K562 (cell line): ENCODE measurements around the gene NR0B2. TPM values are rescaled to one million over a fixed set of nuclear protein-coding genes. Genes with fewer than 3 reads are reported as not detected.
A peak's percentile ranks its signal among the peaks of the same experiment; 100 is the strongest.

Source experiments
- CHD4 ChIP-seq: fragments of 200-600 bp; sonication (generic); IDR thresholded peaks from 3 replicates; pipeline ENCODE4 v1.6.1; 2012; ENCODE audit warnings: low read depth, mild to moderate bottlenecking, mixed read lengths, low read length, inconsistent platforms; ENCODE audit not compliant: insufficient read depth, insufficient replicate concordance, poor library complexity, severe bottlenecking
- GTF2B ChIP-seq: IDR thresholded peaks from 2 replicates; pipeline ENCODE4 v1.6.1; 2011; ENCODE audit not compliant: insufficient read length; ENCODE audit errors: extremely low read depth
- JUND ChIP-seq, 2 experiments: IDR thresholded peaks; 2 replicates in 1 of 2; 3 replicates in 1 of 2; pipeline ENCODE4 v1.6.1; 2011; ENCODE audit warnings: borderline replicate concordance in 2 of 2, low read depth in 2 of 2, low read length in 2 of 2, improper control_type of control experiment in 1 of 2, missing biosample characterization in 1 of 2, missing genetic modification characterization in 1 of 2, missing genetic modification reagents in 1 of 2
- MAZ ChIP-seq, 2 experiments: fragments of 450-650 bp in 1 of 2; sonication (generic) in 1 of 2; formaldehyde crosslinking; IDR thresholded peaks in 1 of 2; conservative IDR thresholded peaks in 1 of 2; 2 replicates each; pipeline versions ENCODE4 v1.4.0 to v1.5.0; 2020; ENCODE audit warnings: mild to moderate bottlenecking in 1 of 2, missing genetic modification reagents in 1 of 2
- PHB ChIP-seq: fragments of 250-450 bp; sonication (Bioruptor Pico); IDR thresholded peaks from 2 replicates; pipeline ENCODE4 v1.5.0; 2021
- POLR2AphosphoS2 ChIP-seq: IDR thresholded peaks from 2 replicates; pipeline ENCODE4 v1.6.1; 2012; ENCODE audit warnings: low read length, improper control_type of control experiment
- PRDM10 ChIP-seq: fragments of 450-650 bp; IDR thresholded peaks from 2 replicates; pipeline ENCODE4 v1.6.1; 2018; ENCODE audit not compliant: partially characterized antibody
- PRMT5 ChIP-seq: sonication (generic); formaldehyde crosslinking; IDR thresholded peaks from 2 replicates; pipeline ENCODE4 v1.5.0; 2020; ENCODE audit warnings: missing genetic modification reagents
- PURB ChIP-seq: sonication (generic); formaldehyde crosslinking; IDR thresholded peaks from 2 replicates; pipeline ENCODE4 v1.9.0; 2021; ENCODE audit warnings: low read depth, mild to moderate bottlenecking, missing genetic modification reagents
- TARDBP ChIP-seq: fragments of 450-650 bp; IDR thresholded peaks from 2 replicates; pipeline ENCODE4 v1.6.1; 2016
- TFE3 ChIP-seq: fragments of 450-650 bp; formaldehyde crosslinking; IDR thresholded peaks from 2 replicates; pipeline ENCODE4 v1.4.0; 2020; ENCODE audit warnings: mild to moderate bottlenecking, mixed read lengths
- TRIM24 ChIP-seq, 2 experiments: fragments of 450-650 bp; IDR thresholded peaks; 2 replicates each; pipeline ENCODE4 v1.6.1; 2016
- U2AF1 ChIP-seq: fragments of 200-400 bp; formaldehyde crosslinking; optimal IDR thresholded peaks from 2 replicates; pipeline ENCODE3; 2017; ENCODE audit warnings: mild to moderate bottlenecking, low read depth, low read length, moderate library complexity
- ZNF41 ChIP-seq: fragments of 250-450 bp; sonication (Bioruptor Pico); conservative IDR thresholded peaks from 2 replicates; pipeline ENCODE4 v1.4.0; 2020; ENCODE audit warnings: mild to moderate bottlenecking
- ZNF436 ChIP-seq: fragments of 250-450, 450-650 bp; sonication (Bioruptor Pico); formaldehyde crosslinking; IDR thresholded peaks from 2 replicates; pipeline ENCODE4 v1.7.0; 2020; ENCODE audit warnings: mild to moderate bottlenecking
- ZNF76 ChIP-seq: fragments of 250-450 bp; sonication (Bioruptor Pico); IDR thresholded peaks from 2 replicates; pipeline ENCODE4 v1.4.0; 2020; ENCODE audit warnings: mild to moderate bottlenecking, moderate library complexity, borderline replicate concordance
- polyA plus RNA-seq, 8 experiments: library from polyadenylated mRNA; depleted of rRNA in 4 of 8; stranded (reverse) in 5 of 8; unstranded in 3 of 8; fragments of >200 nt; fragmentation: Nextera tagmentation in 2 of 8; fragmentation: Illumina TruSeq in 1 of 8; extraction: Ambion mirVana in 2 of 8; extraction: Trizol in 1 of 8; gene quantifications; 2 replicates each; pipeline versions ENCODE4 v1.2.1 to v1.2.3, GENCODE V29; 2011 to 2014; ENCODE audit warnings: inconsistent platforms in 1 of 8, missing spikeins in 1 of 8
- total RNA-seq, 7 experiments: library from RNA; depleted of rRNA in 6 of 7; stranded (reverse); fragments of >200 nt in 6 of 7; fragmentation: Illumina TruSeq in 2 of 7; extraction: Trizol in 2 of 7; gene quantifications; 2 replicates each; pipeline versions ENCODE4 v1.2.1 to v1.2.3, GENCODE V29; 2011 to 2021; ENCODE audit warnings: low replicate concordance in 1 of 7
- TF ChIP-seq, protein P1 (sequence below), 2 experiments: fragments of 250-450 bp in 1 of 2; fragments of 450-650 bp in 1 of 2; sonication (Bioruptor Pico) in 1 of 2; IDR thresholded peaks; 2 replicates each; pipeline versions ENCODE4 v1.6.1 to v1.8.0; 2016 to 2021; ENCODE audit warnings: mild to moderate bottlenecking in 2 of 2, moderate library complexity in 2 of 2, missing compliant biosample characterization in 1 of 2, missing genetic modification characterization in 1 of 2
- TF ChIP-seq, protein P2 (sequence below): fragments of 250-450 bp; sonication (Bioruptor Pico); IDR thresholded peaks from 2 replicates; pipeline ENCODE4 v1.5.1; 2021; ENCODE audit warnings: mild to moderate bottlenecking

Gene NR0B2
- total and polyA plus RNA-seq, 9 of the 15 experiments (the other 6 are each of a cell fraction or from before 2014, with no cell fraction given) = not detected

DNA sequence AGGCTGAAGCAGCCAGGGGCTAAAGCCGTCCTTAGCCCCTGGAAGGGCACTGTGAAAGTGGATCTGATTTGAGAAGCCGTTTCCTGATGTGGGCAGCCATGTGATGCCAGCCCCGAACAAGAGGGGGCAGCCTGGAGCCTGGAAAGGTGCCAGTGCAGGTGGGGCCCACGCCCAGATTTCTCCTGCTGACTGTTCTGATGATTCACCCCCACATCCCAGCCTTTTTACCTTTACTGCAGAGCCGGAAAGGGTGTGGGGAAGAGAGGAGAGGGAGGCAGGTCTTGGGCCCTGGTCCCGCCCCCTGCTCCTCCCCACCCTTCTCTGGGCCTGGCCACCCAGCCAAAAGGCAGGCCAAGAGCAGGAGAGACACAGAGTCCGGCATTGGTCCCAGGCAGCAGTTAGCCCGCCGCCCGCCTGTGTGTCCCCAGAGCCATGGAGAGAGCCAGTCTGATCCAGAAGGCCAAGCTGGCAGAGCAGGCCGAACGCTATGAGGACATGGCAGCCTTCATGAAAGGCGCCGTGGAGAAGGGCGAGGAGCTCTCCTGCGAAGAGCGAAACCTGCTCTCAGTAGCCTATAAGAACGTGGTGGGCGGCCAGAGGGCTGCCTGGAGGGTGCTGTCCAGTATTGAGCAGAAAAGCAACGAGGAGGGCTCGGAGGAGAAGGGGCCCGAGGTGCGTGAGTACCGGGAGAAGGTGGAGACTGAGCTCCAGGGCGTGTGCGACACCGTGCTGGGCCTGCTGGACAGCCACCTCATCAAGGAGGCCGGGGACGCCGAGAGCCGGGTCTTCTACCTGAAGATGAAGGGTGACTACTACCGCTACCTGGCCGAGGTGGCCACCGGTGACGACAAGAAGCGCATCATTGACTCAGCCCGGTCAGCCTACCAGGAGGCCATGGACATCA, 50.7 kb downstream of the NR0B2 start, which contains the start of gene SFN (continued):
- TF ChIP-seq, protein P1, sequence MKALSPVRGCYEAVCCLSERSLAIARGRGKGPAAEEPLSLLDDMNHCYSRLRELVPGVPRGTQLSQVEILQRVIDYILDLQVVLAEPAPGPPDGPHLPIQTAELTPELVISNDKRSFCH (CRISPR knock-in tag; IDR thresholded peaks at IDR 0.05) = no peak
- TF ChIP-seq, protein P1 (tag; IDR thresholded peaks at IDR 0.05) = no peak
- TF ChIP-seq U2AF1 (no peak), ZNF41 (CRISPR knock-in tag) (no peak), PURB (CRISPR knock-in tag) (no peak), MAZ (CRISPR knock-in tag; conservative IDR thresholded peaks at IDR 0.05 in 1 of 2, IDR thresholded peaks at IDR 0.05 in 1 of 2) (no peak), PHB (no peak), TRIM24 (IDR thresholded peaks at IDR 0.05) (no peak), TARDBP (no peak), TFE3 (CRISPR knock-in tag) (no peak), CHD4 (no peak), POLR2AphosphoS2 (no peak), GTF2B (no peak), ZNF76 (CRISPR knock-in tag) (no peak), JUND (IDR thresholded peaks at IDR 0.05; ENCODE audit: borderline replicate concordance, low read depth, low read length) (peak; percentile 91), JUND (tag; IDR thresholded peaks at IDR 0.05; ENCODE audit: borderline replicate concordance, low read depth, low read length) (peak; percentile 77; the same call in 1 of the 3 replicates), ZNF436 (no peak), PRMT5 (CRISPR knock-in tag) (no peak), PRDM10 (no peak)
- TF ChIP-seq, protein P2, sequence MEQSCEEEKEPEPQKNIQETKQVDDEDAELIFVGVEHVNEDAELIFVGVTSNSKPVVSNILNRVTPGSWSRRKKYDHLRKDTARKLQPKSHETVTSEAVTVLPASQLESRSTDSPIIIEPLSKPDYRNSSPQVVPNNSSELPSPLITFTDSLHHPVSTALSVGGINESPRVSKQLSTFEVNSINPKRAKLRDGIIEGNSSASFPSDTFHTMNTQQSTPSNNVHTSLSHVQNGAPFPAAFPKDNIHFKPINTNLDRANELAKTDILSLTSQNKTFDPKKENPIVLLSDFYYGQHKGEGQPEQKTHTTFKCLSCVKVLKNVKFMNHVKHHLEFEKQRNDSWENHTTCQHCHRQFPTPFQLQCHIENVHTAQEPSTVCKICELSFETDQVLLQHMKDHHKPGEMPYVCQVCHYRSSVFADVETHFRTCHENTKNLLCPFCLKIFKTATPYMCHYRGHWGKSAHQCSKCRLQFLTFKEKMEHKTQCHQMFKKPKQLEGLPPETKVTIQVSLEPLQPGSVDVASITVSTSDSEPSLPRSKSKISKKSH (CRISPR knock-in tag) = no peak
